ENCODE measurements around the gene TMEM156.

TMEM156 gene, protein sequence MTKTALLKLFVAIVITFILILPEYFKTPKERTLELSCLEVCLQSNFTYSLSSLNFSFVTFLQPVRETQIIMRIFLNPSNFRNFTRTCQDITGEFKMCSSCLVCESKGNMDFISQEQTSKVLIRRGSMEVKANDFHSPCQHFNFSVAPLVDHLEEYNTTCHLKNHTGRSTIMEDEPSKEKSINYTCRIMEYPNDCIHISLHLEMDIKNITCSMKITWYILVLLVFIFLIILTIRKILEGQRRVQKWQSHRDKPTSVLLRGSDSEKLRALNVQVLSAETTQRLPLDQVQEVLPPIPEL

DNA sequence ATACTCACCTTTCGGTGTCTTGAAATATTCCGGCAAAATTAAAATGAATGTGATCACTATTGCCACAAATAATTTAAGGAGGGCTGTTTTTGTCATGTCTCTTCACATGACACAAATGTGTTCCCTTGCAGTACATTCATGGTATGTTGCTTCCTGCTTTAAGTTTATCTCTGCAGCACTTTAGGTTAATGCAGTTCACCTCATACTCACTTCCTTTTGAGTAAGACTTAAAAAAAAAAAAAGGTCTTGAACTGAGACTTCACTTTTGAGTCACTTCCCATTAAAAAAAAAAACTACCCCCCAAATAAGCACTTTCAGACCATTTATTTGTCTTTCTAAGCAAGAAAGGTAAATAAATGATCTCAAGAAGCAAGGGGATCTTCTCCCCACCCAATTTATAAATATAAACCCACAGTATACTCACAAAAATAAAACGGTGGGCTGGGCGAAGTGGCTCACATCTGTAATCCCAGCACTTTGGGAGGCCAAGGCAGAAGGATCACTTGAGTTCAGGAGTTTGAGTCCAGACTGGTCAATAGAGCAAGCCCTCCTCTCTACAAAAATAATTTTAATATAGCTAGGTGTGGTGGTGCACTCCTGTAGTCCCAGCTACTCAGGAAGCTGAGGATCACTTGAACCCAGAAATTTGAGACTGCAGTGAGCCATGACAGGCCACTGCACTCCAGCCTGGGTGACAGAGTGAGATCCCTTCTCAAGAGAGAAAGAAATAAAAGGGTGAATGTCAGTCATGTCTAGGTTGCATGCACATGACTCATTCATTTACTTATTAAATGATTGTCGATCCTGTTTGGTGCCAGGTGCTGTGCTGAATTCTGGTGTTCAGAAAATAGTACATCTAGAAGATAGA lies at the start of gene TMEM156:
TMEM156 (minus strand) TSS at position 192 of the 868 bp plus-strand sequence; CDS start at position 96, 96 bp downstream.
- TF ChIP-seq MAX (IDR thresholded peaks at IDR 0.05) (no peak), TCF12 (IDR thresholded peaks at IDR 0.05; ENCODE audit: low read depth) (no peak), EGR1 (IDR thresholded peaks at IDR 0.05) (no peak), REST (IDR thresholded peaks at IDR 0.05; ENCODE audit: low read depth) (no peak), NFIC (IDR thresholded peaks at IDR 0.05) (no peak), CREB1 (IDR thresholded peaks at IDR 0.05; ENCODE audit: low read depth) (no peak), FOXM1 (IDR thresholded peaks at IDR 0.05; ENCODE audit: borderline replicate concordance, low read depth) (no peak), CEBPB (IDR thresholded peaks at IDR 0.05) (no peak), TAF1 (IDR thresholded peaks at IDR 0.05; ENCODE audit: low read depth) (no peak), RAD21 (IDR thresholded peaks at IDR 0.05; ENCODE audit: low read depth) (no peak), TEAD4 (IDR thresholded peaks at IDR 0.05) (no peak), ZBTB7A (IDR thresholded peaks at IDR 0.05; ENCODE audit: low read depth) (no peak), EP300 (IDR thresholded peaks at IDR 0.05; ENCODE audit: borderline replicate concordance) (no peak), YY1 (IDR thresholded peaks at IDR 0.05; ENCODE audit: low read depth) (no peak)
- TF ChIP-seq, protein P1, sequence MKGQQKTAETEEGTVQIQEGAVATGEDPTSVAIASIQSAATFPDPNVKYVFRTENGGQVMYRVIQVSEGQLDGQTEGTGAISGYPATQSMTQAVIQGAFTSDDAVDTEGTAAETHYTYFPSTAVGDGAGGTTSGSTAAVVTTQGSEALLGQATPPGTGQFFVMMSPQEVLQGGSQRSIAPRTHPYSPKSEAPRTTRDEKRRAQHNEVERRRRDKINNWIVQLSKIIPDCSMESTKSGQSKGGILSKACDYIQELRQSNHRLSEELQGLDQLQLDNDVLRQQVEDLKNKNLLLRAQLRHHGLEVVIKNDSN (IDR thresholded peaks at IDR 0.05): no peak

DNA sequence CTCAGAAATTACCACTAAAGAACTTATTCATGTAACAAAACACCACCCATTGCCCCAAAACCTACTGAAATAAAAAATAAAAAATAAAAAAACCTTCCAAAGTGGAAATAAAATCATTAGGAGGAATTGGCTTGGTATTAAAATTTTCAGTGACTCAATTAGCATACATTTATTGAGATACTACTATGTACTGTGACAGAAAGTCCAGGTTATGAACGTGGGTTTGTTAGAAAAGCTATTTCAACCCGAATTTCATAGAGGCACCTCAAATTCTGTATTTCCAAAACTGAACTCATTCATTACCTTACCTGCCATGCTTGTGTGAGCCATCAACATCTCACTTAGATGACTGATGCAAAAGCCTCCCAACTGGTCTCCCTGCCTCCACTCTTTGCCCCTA lies 46.6 kb upstream of the TMEM156 start:
- TF ChIP-seq FOXM1 (IDR thresholded peaks at IDR 0.05; ENCODE audit: borderline replicate concordance, low read depth): no peak
- no peak for TF ChIP-seq CREB1 (IDR thresholded peaks at IDR 0.05; ENCODE audit: low read depth)
- no peak for TF ChIP-seq NFIC (IDR thresholded peaks at IDR 0.05)
- TF ChIP-seq ZBTB7A (IDR thresholded peaks at IDR 0.05; ENCODE audit: low read depth): no peak
- no peak for TF ChIP-seq TEAD4 (IDR thresholded peaks at IDR 0.05)
- TF ChIP-seq RAD21 (IDR thresholded peaks at IDR 0.05; ENCODE audit: low read depth): no peak
- TF ChIP-seq TCF12 (IDR thresholded peaks at IDR 0.05; ENCODE audit: low read depth): no peak
- no peak for TF ChIP-seq YY1 (IDR thresholded peaks at IDR 0.05; ENCODE audit: low read depth)
- TF ChIP-seq, protein P1 (IDR thresholded peaks at IDR 0.05): no peak
- TF ChIP-seq EGR1 (IDR thresholded peaks at IDR 0.05): no peak
- no peak for TF ChIP-seq CEBPB (IDR thresholded peaks at IDR 0.05)
- TF ChIP-seq EP300 (IDR thresholded peaks at IDR 0.05; ENCODE audit: borderline replicate concordance): no peak

GRCh38 chr4:39068907-39069306 lies 36.7 kb upstream of the TMEM156 start:
- TF ChIP-seq EP300 (IDR thresholded peaks at IDR 0.05; ENCODE audit: borderline replicate concordance) (no peak), TCF12 (IDR thresholded peaks at IDR 0.05; ENCODE audit: low read depth) (no peak), RAD21 (IDR thresholded peaks at IDR 0.05; ENCODE audit: low read depth) (no peak), CEBPB (IDR thresholded peaks at IDR 0.05) (no peak), REST (IDR thresholded peaks at IDR 0.05; ENCODE audit: low read depth) (no peak), TEAD4 (IDR thresholded peaks at IDR 0.05) (no peak), MAX (IDR thresholded peaks at IDR 0.05) (no peak), YY1 (IDR thresholded peaks at IDR 0.05; ENCODE audit: low read depth) (no peak), NFIC (IDR thresholded peaks at IDR 0.05) (no peak), TAF1 (IDR thresholded peaks at IDR 0.05; ENCODE audit: low read depth) (no peak), CREB1 (IDR thresholded peaks at IDR 0.05; ENCODE audit: low read depth) (no peak), ZBTB7A (IDR thresholded peaks at IDR 0.05; ENCODE audit: low read depth) (no peak), EGR1 (IDR thresholded peaks at IDR 0.05) (no peak)
- TF ChIP-seq, protein P1 (IDR thresholded peaks at IDR 0.05): no peak

GRCh38 chr4:39067451-39067850 lies 35.2 kb upstream of the TMEM156 start:
- TF ChIP-seq CEBPB (IDR thresholded peaks at IDR 0.05) (no peak), EP300 (IDR thresholded peaks at IDR 0.05; ENCODE audit: borderline replicate concordance) (no peak), REST (IDR thresholded peaks at IDR 0.05; ENCODE audit: low read depth) (no peak), RAD21 (IDR thresholded peaks at IDR 0.05; ENCODE audit: low read depth) (no peak), CREB1 (IDR thresholded peaks at IDR 0.05; ENCODE audit: low read depth) (no peak), TEAD4 (IDR thresholded peaks at IDR 0.05) (no peak), TAF1 (IDR thresholded peaks at IDR 0.05; ENCODE audit: low read depth) (no peak), EGR1 (IDR thresholded peaks at IDR 0.05) (no peak), YY1 (IDR thresholded peaks at IDR 0.05; ENCODE audit: low read depth) (no peak), TCF12 (IDR thresholded peaks at IDR 0.05; ENCODE audit: low read depth) (no peak), NFIC (IDR thresholded peaks at IDR 0.05) (no peak), FOXM1 (IDR thresholded peaks at IDR 0.05; ENCODE audit: borderline replicate concordance, low read depth) (no peak), ZBTB7A (IDR thresholded peaks at IDR 0.05; ENCODE audit: low read depth) (no peak), MAX (IDR thresholded peaks at IDR 0.05) (no peak)
- TF ChIP-seq, protein P1 (IDR thresholded peaks at IDR 0.05): no peak
